ENCODE data around the gene CCL3. TPM values are rescaled to one million over a fixed set of nuclear protein-coding genes. Genes with fewer than 3 reads are reported as not detected.
"Not testable (repeated sequence)": the region's sequence is repeated elsewhere in the genome, so short reads cannot be mapped to it uniquely, and the experiment has no call there.

CCL3 gene
- total and polyA plus RNA-seq, 5 donors, result 0.38 to 2.3 (median 1.0) TPM

- no peak overlapping the region for H3K27ac ChIP-seq (ENCODE audit: low read length)
- no peak overlapping the region for H3K4me3 ChIP-seq (ENCODE audit: low read length)
- intact Hi-C loops (cut with DNase I), result no loop called here
- ATAC-seq (peak in 1 of 2 donors; percentile 5), DNase-seq (no peak)
- WGBS, result 73% methylated on average over 6 of the region's 6 CpGs
- H3K4me1 ChIP-seq (ENCODE audit: control insufficient read depth, insufficient read depth, low read length), result no peaks in the 10 kb centered on the region
- no peaks in the 10 kb centered on the region for H3K27me3 ChIP-seq (ENCODE audit: control insufficient read depth, insufficient read depth)
- peaks cover 4% of the 10 kb centered on the region for H3K9me3 ChIP-seq (ENCODE audit: control insufficient read depth, low read length)
Observed at GRCh38 chr17:36127911-36128310, 38.0 kb upstream of the CCL3 start.

GRCh38 chr17:36127199-36127893, 37.4 kb upstream of the CCL3 start:
- no peak for DNase-seq
- WGBS, result 83% methylated on average over 7 of the region's 7 CpGs
- peak in 1 of 2 donors; percentile 25 for ATAC-seq
- no peak overlapping the region for H3K4me3 ChIP-seq (ENCODE audit: low read length)
- H3K27me3 ChIP-seq (ENCODE audit: control insufficient read depth, insufficient read depth), result no peaks in the 10 kb centered on the region
- H3K4me1 ChIP-seq (ENCODE audit: control insufficient read depth, insufficient read depth, low read length), result no peaks in the 10 kb centered on the region
- H3K9me3 ChIP-seq (ENCODE audit: control insufficient read depth, low read length), result peaks cover 4% of the 10 kb centered on the region
- intact Hi-C loops (cut with DNase I), result no loop called here
- no peak overlapping the region for H3K27ac ChIP-seq (ENCODE audit: low read length)

- intact Hi-C loops (cut with DNase I), result no loop called here
- Histone ChIP-seq H3K4me1 (ENCODE audit: control insufficient read depth, insufficient read depth, low read length) (no peaks in the 10 kb centered on the region), H3K27ac (ENCODE audit: low read length) (no peak overlapping the region), H3K27me3 (ENCODE audit: control insufficient read depth, insufficient read depth) (no peaks in the 10 kb centered on the region), H3K4me3 (ENCODE audit: low read length) (no peak overlapping the region), H3K9me3 (ENCODE audit: control insufficient read depth, low read length) (peaks cover 4% of the 10 kb centered on the region)
- ATAC-seq, result peak in 1 of 2 donors; percentile 21
- no peak for DNase-seq
- 83% methylated on average over 9 of the region's 9 CpGs for WGBS
Observed at GRCh38 chr17:36124879-36125824, 35.2 kb upstream of the CCL3 start.

GRCh38 chr17:36123431-36123830, 33.5 kb upstream of the CCL3 start:
- ATAC-seq (no peak), DNase-seq (no peak)
- Histone ChIP-seq H3K4me1 (ENCODE audit: control insufficient read depth, insufficient read depth, low read length) (no peaks in the 10 kb centered on the region), H3K27ac (ENCODE audit: low read length) (no peak overlapping the region), H3K27me3 (ENCODE audit: control insufficient read depth, insufficient read depth) (no peaks in the 10 kb centered on the region), H3K9me3 (ENCODE audit: control insufficient read depth, low read length) (peaks cover 4% of the 10 kb centered on the region), H3K4me3 (ENCODE audit: low read length) (no peak overlapping the region)
- 67% methylated on average over 2 of the region's 2 CpGs for WGBS
- intact Hi-C loops (cut with DNase I), result no loop called here

GRCh38 chr17:36121099-36121498, 31.2 kb upstream of the CCL3 start:
- H3K27ac ChIP-seq (ENCODE audit: low read length); intact Hi-C loops (cut with DNase I); H3K4me3 ChIP-seq (ENCODE audit: low read length); H3K9me3 ChIP-seq (ENCODE audit: control insufficient read depth, low read length); H3K4me1 ChIP-seq (ENCODE audit: control insufficient read depth, insufficient read depth, low read length); ATAC-seq; H3K27me3 ChIP-seq (ENCODE audit: control insufficient read depth, insufficient read depth); DNase-seq: not testable (repeated sequence)
- 75% methylated on average over 6 of the region's 6 CpGs for WGBS

GRCh38 chr17:36120221-36120620, 30.3 kb upstream of the CCL3 start:
- H3K27me3 ChIP-seq (ENCODE audit: control insufficient read depth, insufficient read depth), result no peaks in the 10 kb centered on the region
- 80% methylated on average over 3 of the region's 3 CpGs for WGBS
- ATAC-seq (no peak), DNase-seq (no peak)
- H3K9me3 ChIP-seq (ENCODE audit: control insufficient read depth, low read length), result peaks cover 1% of the 10 kb centered on the region
- H3K4me3 ChIP-seq (ENCODE audit: low read length), result no peak overlapping the region
- no peaks in the 10 kb centered on the region for H3K4me1 ChIP-seq (ENCODE audit: control insufficient read depth, insufficient read depth, low read length)
- intact Hi-C loops (cut with DNase I), result no loop called here
- H3K27ac ChIP-seq (ENCODE audit: low read length), result no peak overlapping the region

- DNase-seq, result no peak
- intact Hi-C loops (cut with DNase I), result no loop called here
- WGBS, result 88% methylated on average over 12 of the region's 12 CpGs
- Histone ChIP-seq H3K27ac (ENCODE audit: low read length) (no peak overlapping the region), H3K27me3 (ENCODE audit: control insufficient read depth, insufficient read depth) (no peaks in the 10 kb centered on the region), H3K4me3 (ENCODE audit: low read length) (no peak overlapping the region), H3K4me1 (ENCODE audit: control insufficient read depth, insufficient read depth, low read length) (no peaks in the 10 kb centered on the region), H3K9me3 (ENCODE audit: control insufficient read depth, low read length) (no peaks in the 10 kb centered on the region)
- ATAC-seq, result peak in 1 of 2 donors; percentile 40
Observed at GRCh38 chr17:36118477-36119353, 28.8 kb upstream of the CCL3 start.

GRCh38 chr17:36117505-36118382, 27.8 kb upstream of the CCL3 start:
- H3K4me3 ChIP-seq (ENCODE audit: low read length), result no peak overlapping the region
- intact Hi-C loops (cut with DNase I), result no loop called here
- H3K27ac ChIP-seq (ENCODE audit: low read length), result no peak overlapping the region
- WGBS, result 41% methylated on average over 5 of the region's 5 CpGs
- H3K9me3 ChIP-seq (ENCODE audit: control insufficient read depth, low read length), result no peaks in the 10 kb centered on the region
- H3K27me3 ChIP-seq (ENCODE audit: control insufficient read depth, insufficient read depth), result no peaks in the 10 kb centered on the region
- H3K4me1 ChIP-seq (ENCODE audit: control insufficient read depth, insufficient read depth, low read length), result no peaks in the 10 kb centered on the region
- ATAC-seq (peak in 1 of 2 donors; percentile 23), DNase-seq (no peak)

- H3K9me3 ChIP-seq (ENCODE audit: control insufficient read depth, low read length); H3K4me1 ChIP-seq (ENCODE audit: control insufficient read depth, insufficient read depth, low read length); H3K4me3 ChIP-seq (ENCODE audit: low read length); H3K27ac ChIP-seq (ENCODE audit: low read length); DNase-seq; intact Hi-C loops (cut with DNase I); H3K27me3 ChIP-seq (ENCODE audit: control insufficient read depth, insufficient read depth); ATAC-seq: not testable (repeated sequence)
Observed at GRCh38 chr17:36115649-36115977, 25.7 kb upstream of the CCL3 start.

GRCh38 chr17:36114971-36115648, 25.2 kb upstream of the CCL3 start:
- WGBS, result 79% methylated on average over 5 of the region's 5 CpGs
- H3K9me3 ChIP-seq (ENCODE audit: control insufficient read depth, low read length); H3K4me1 ChIP-seq (ENCODE audit: control insufficient read depth, insufficient read depth, low read length); ATAC-seq; DNase-seq; H3K4me3 ChIP-seq (ENCODE audit: low read length); H3K27me3 ChIP-seq (ENCODE audit: control insufficient read depth, insufficient read depth); intact Hi-C loops (cut with DNase I); H3K27ac ChIP-seq (ENCODE audit: low read length): not testable (repeated sequence)
